ENCODE measurements around the gene VEGFC. TPM values are rescaled to one million over a fixed set of nuclear protein-coding genes. Genes with fewer than 3 reads are reported as not detected.

The VEGFC gene
- total RNA-seq, 1 experiment from 2014 or later: not detected

- Histone ChIP-seq H2AFZ (ENCODE audit: low read depth, low read length, poor library complexity, severe bottlenecking) (no peak overlapping the region), H3K4me1 (ENCODE audit: control insufficient read depth in 1 of 2, insufficient read depth in 2 of 2, low read length in 2 of 2) (no peaks in the 10 kb centered on the region), H3K9ac (ENCODE audit: low read length) (no peak overlapping the region), H3K27me3 (ENCODE audit: insufficient read depth, low read length) (no peaks in the 10 kb centered on the region), H3K79me2 (ENCODE audit: insufficient read depth, low read length) (no peaks in the 10 kb centered on the region), H3K36me3 (ENCODE audit: control insufficient read depth in 1 of 2, insufficient read depth in 2 of 2, low read length in 2 of 2) (no peaks in the 10 kb centered on the region), H3K27ac (ENCODE audit: low read depth, low read length) (no peak overlapping the region), H3K9me3 (ENCODE audit: control insufficient read depth in 1 of 2, insufficient read depth in 1 of 2, low read depth in 1 of 2, low read length in 2 of 2) (no peaks in the 10 kb centered on the region), H3K4me2 (ENCODE audit: low read length) (no peak overlapping the region), H3K4me3 (replicated peaks in 1 of 2; ENCODE audit: low read depth in 1 of 2, low read length in 2 of 2) (no peak overlapping the region), H4K20me1 (ENCODE audit: insufficient read depth) (no peaks in the 10 kb centered on the region), H3K9me2 (ENCODE audit: insufficient read depth) (no peaks in the 10 kb centered on the region)
- ChIA-PET RAD21 (ENCODE audit: low non-redundant PET in 1 of 2, low total read pairs in 2 of 2, uncharacterized antibody in 2 of 2, unreplicated experiment in 2 of 2) (no interaction called here), POLR2A (no interaction called here), CTCF (no interaction called here)
- no peak for DNase-seq (ENCODE audit: low read depth, low spot score)
- BruUV-seq (replicated peaks): no TSS peak
- ATAC-seq: no peak
- intact Hi-C loops (cut with micrococcal nuclease): loop anchor here (10.0 kb wide), 1 partner anchor 271 kb away; no protein-coding TSS in a partner anchor
- no peak for TF ChIP-seq RAD21 (IDR thresholded peaks at IDR 0.05; ENCODE audit: low read depth)
- TF ChIP-seq SP1 (IDR thresholded peaks at IDR 0.05; ENCODE audit: low read depth): no peak
- no peak for TF ChIP-seq EZH2phosphoT487 (IDR thresholded peaks at IDR 0.05; ENCODE audit: borderline replicate concordance)
- TF ChIP-seq, protein P1, sequence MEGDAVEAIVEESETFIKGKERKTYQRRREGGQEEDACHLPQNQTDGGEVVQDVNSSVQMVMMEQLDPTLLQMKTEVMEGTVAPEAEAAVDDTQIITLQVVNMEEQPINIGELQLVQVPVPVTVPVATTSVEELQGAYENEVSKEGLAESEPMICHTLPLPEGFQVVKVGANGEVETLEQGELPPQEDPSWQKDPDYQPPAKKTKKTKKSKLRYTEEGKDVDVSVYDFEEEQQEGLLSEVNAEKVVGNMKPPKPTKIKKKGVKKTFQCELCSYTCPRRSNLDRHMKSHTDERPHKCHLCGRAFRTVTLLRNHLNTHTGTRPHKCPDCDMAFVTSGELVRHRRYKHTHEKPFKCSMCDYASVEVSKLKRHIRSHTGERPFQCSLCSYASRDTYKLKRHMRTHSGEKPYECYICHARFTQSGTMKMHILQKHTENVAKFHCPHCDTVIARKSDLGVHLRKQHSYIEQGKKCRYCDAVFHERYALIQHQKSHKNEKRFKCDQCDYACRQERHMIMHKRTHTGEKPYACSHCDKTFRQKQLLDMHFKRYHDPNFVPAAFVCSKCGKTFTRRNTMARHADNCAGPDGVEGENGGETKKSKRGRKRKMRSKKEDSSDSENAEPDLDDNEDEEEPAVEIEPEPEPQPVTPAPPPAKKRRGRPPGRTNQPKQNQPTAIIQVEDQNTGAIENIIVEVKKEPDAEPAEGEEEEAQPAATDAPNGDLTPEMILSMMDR (IDR thresholded peaks at IDR 0.05 in 2 of 3, conservative IDR thresholded peaks at IDR 0.05 in 1 of 3; ENCODE audit: borderline replicate concordance in 1 of 3, insufficient read depth in 1 of 3, low read depth in 2 of 3, low read length in 2 of 3): no peak
- TF ChIP-seq JUND (IDR thresholded peaks at IDR 0.05): no peak
- no peak for TF ChIP-seq ZNF274 (IDR thresholded peaks at IDR 0.05; ENCODE audit: low read depth, low read length)
- TF ChIP-seq SIN3A (IDR thresholded peaks at IDR 0.05; ENCODE audit: low read depth): no peak
- no peak for TF ChIP-seq POLR2A (IDR thresholded peaks at IDR 0.05; ENCODE audit: borderline replicate concordance, extremely low read depth, insufficient read depth, insufficient read length)
- no peak for TF ChIP-seq YY1 (IDR thresholded peaks at IDR 0.05; ENCODE audit: extremely low read depth, insufficient replicate concordance, low read depth, low read length)
- TF ChIP-seq, protein P2, sequence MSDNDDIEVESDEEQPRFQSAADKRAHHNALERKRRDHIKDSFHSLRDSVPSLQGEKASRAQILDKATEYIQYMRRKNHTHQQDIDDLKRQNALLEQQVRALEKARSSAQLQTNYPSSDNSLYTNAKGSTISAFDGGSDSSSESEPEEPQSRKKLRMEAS (IDR thresholded peaks at IDR 0.05): no peak
- TF ChIP-seq, protein P3, sequence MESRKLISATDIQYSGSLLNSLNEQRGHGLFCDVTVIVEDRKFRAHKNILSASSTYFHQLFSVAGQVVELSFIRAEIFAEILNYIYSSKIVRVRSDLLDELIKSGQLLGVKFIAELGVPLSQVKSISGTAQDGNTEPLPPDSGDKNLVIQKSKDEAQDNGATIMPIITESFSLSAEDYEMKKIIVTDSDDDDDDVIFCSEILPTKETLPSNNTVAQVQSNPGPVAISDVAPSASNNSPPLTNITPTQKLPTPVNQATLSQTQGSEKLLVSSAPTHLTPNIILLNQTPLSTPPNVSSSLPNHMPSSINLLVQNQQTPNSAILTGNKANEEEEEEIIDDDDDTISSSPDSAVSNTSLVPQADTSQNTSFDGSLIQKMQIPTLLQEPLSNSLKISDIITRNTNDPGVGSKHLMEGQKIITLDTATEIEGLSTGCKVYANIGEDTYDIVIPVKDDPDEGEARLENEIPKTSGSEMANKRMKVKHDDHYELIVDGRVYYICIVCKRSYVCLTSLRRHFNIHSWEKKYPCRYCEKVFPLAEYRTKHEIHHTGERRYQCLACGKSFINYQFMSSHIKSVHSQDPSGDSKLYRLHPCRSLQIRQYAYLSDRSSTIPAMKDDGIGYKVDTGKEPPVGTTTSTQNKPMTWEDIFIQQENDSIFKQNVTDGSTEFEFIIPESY (IDR thresholded peaks at IDR 0.05; ENCODE audit: extremely low read depth, insufficient replicate concordance, low read length): no peak
- no peak for TF ChIP-seq EGR1 (IDR thresholded peaks at IDR 0.05; ENCODE audit: low read depth)
- TF ChIP-seq EZH2 (IDR thresholded peaks at IDR 0.05): no peak
- TF ChIP-seq CEBPB (IDR thresholded peaks at IDR 0.05; ENCODE audit: low read depth): no peak
- TF ChIP-seq ZFX (IDR thresholded peaks at IDR 0.05): no peak
- TF ChIP-seq, protein P4, sequence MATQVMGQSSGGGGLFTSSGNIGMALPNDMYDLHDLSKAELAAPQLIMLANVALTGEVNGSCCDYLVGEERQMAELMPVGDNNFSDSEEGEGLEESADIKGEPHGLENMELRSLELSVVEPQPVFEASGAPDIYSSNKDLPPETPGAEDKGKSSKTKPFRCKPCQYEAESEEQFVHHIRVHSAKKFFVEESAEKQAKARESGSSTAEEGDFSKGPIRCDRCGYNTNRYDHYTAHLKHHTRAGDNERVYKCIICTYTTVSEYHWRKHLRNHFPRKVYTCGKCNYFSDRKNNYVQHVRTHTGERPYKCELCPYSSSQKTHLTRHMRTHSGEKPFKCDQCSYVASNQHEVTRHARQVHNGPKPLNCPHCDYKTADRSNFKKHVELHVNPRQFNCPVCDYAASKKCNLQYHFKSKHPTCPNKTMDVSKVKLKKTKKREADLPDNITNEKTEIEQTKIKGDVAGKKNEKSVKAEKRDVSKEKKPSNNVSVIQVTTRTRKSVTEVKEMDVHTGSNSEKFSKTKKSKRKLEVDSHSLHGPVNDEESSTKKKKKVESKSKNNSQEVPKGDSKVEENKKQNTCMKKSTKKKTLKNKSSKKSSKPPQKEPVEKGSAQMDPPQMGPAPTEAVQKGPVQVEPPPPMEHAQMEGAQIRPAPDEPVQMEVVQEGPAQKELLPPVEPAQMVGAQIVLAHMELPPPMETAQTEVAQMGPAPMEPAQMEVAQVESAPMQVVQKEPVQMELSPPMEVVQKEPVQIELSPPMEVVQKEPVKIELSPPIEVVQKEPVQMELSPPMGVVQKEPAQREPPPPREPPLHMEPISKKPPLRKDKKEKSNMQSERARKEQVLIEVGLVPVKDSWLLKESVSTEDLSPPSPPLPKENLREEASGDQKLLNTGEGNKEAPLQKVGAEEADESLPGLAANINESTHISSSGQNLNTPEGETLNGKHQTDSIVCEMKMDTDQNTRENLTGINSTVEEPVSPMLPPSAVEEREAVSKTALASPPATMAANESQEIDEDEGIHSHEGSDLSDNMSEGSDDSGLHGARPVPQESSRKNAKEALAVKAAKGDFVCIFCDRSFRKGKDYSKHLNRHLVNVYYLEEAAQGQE (IDR thresholded peaks at IDR 0.05; ENCODE audit: low read depth): no peak
- TF ChIP-seq FOSL1 (IDR thresholded peaks at IDR 0.05; ENCODE audit: low read depth): no peak
- TF ChIP-seq CBX3 (IDR thresholded peaks at IDR 0.05; ENCODE audit: low read depth): no peak
- TF ChIP-seq ELF1 (IDR thresholded peaks at IDR 0.05; ENCODE audit: borderline replicate concordance, low read depth): no peak
Measured at GRCh38 chr4:176645246-176645960, 147.3 kb downstream of the VEGFC start.

All from HCT116 (cell line).